Activated T-helper 1 cell treated with Interleukin-2 at 50 U/mL for 16 hours (primary cell): Measurements from ENCODE around the gene ABCE1.

Source experiments
- DNase-seq: peaks from one replicate; pipeline ENCODE4 v3.0.0-alpha.2; 2020; ENCODE audit warnings: low read depth

Gene ABCE1

GRCh38 chr4:145177906-145178538 is 79.9 kb downstream of the ABCE1 start:
- no peak for DNase-seq

- no peak for DNase-seq
Observed at GRCh38 chr4:145178740-145179280, 80.7 kb downstream of the ABCE1 start.
